Measurements from ENCODE around the gene EXOC4. TPM values are rescaled to one million over a fixed set of nuclear protein-coding genes. Genes with fewer than 3 reads are reported as not detected.

EXOC4 gene
- total and polyA plus RNA-seq, 2 of the 13 experiments (the other 11 are each of a cell fraction or from before 2014, with no cell fraction given) = 22.5 to 39.0 TPM

DNA sequence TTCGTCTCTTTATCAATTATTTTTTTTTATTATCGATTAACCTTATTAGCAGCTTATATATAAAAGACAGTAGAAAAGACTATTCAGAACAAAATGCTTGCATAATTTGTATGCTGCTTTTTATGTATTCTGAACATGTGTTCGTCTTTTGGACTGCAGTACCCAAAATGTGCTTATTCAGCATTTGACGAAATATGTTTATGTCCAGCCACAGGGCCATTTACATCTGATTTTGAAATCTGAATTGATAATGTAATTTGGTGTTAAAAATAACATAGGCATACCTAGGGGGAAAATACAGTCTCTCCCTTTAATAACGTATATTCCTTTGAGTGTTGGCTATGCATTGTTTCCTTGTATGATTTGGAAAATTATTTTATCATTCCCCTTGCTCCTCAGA lies 386.0 kb downstream of the EXOC4 start:
- intact Hi-C loops (cut with micrococcal nuclease; ENCODE audit: unreplicated experiment) = no loop called here
- no peak for FAIRE-seq
- POLR2A ChIA-PET = no interaction called here
- peak; percentile 96 to 97 for TF ChIP-seq MAFK (conservative IDR thresholded peaks at IDR 0.05 in 1 of 2, IDR thresholded peaks at IDR 0.05 in 1 of 2; ENCODE audit: low read length in 2 of 2)
- TF ChIP-seq POGZ (CRISPR knock-in tag; IDR thresholded peaks at IDR 0.05) = no peak
- TF ChIP-seq, protein P1, sequence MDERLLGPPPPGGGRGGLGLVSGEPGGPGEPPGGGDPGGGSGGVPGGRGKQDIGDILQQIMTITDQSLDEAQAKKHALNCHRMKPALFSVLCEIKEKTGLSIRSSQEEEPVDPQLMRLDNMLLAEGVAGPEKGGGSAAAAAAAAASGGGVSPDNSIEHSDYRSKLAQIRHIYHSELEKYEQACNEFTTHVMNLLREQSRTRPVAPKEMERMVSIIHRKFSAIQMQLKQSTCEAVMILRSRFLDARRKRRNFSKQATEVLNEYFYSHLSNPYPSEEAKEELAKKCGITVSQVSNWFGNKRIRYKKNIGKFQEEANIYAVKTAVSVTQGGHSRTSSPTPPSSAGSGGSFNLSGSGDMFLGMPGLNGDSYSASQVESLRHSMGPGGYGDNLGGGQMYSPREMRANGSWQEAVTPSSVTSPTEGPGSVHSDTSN (CRISPR knock-in tag; IDR thresholded peaks at IDR 0.05) = no peak
- no peak for TF ChIP-seq NAIF1 (CRISPR knock-in tag; IDR thresholded peaks at IDR 0.05; ENCODE audit: borderline replicate concordance)
- no peak for TF ChIP-seq HMGXB4 (CRISPR knock-in tag; IDR thresholded peaks at IDR 0.05; ENCODE audit: borderline replicate concordance in 1 of 2, low read depth in 1 of 2)
- no peak for TF ChIP-seq ZBTB38 (CRISPR knock-in tag; IDR thresholded peaks at IDR 0.05)
- no peak for TF ChIP-seq ZBTB25 (CRISPR knock-in tag; IDR thresholded peaks at IDR 0.05)
- no peak for TF ChIP-seq MLX (CRISPR knock-in tag; IDR thresholded peaks at IDR 0.05)
- TF ChIP-seq MAFF (IDR thresholded peaks at IDR 0.05; ENCODE audit: low read depth, low read length) = peak; percentile 96
- H3K4me1 ChIP-seq (ENCODE audit: insufficient read depth, low read length) = no peaks in the 10 kb centered on the region
- WGBS (ENCODE audit: low lambda C conversion rate) = 96% methylated on average over 5 of the region's 5 CpGs
- no peaks in the 10 kb centered on the region for H3K27me3 ChIP-seq (ENCODE audit: control insufficient read depth in 1 of 2, insufficient read depth in 2 of 2, low read length in 2 of 2)
- no peak for DNase-seq (ENCODE audit: low spot score)
- H3K4me3 ChIP-seq (replicated peaks in 1 of 3; ENCODE audit: insufficient read depth in 1 of 3, low read depth in 2 of 3, low read length in 3 of 3) = no peak overlapping the region
- CTCF ChIA-PET (ENCODE audit: low intra/inter-chr PET ratio, low total read pairs) = no interaction called here
- no TSS peak for BruUV-seq (replicated peaks)
- no peak overlapping the region for H3K9ac ChIP-seq (ENCODE audit: insufficient read depth, low read depth, low read length)
- H2AFZ ChIP-seq (ENCODE audit: low read length) = no peak overlapping the region
- H3K27ac ChIP-seq (ENCODE audit: extremely low read length, insufficient read depth, low read length) = no peak overlapping the region
- H3K36me3 ChIP-seq (replicated peaks in 1 of 2; ENCODE audit: control insufficient read depth in 1 of 2, insufficient read depth in 2 of 2, low read length in 2 of 2) = no peaks in the 10 kb centered on the region
- no peak overlapping the region for H3K4me2 ChIP-seq (ENCODE audit: low read depth, low read length)
- no peaks in the 10 kb centered on the region for H3K79me2 ChIP-seq (ENCODE audit: insufficient read depth, low read length)
- H3K9me3 ChIP-seq (ENCODE audit: low read length) = no peaks in the 10 kb centered on the region
- no peak for ATAC-seq
- H4K20me1 ChIP-seq (ENCODE audit: insufficient read depth, low read length) = no peaks in the 10 kb centered on the region
- in situ Hi-C loops (cut with HindIII; ENCODE audit: extremely low pct_ligation_motif_present, low pct_unique_long_range_greater_than_20kb) = no loop called here

All from HepG2 (cell line).